Activated T-helper 1 cell treated with anti-CD3 and anti-CD28 coated beads, Interleukin-12 subunit alpha, Interleukin-12 subunit beta, Interleukin-2, Interleukin-4 antibody, amounts not matched to agents 30 ng/mL and 10 ng/mL and 1 ng/mL, durations not matched to agents 14 hours and 24 hours and 36 hours (primary cell): ENCODE results near the gene DTX3. TPM values are rescaled to one million over a fixed set of nuclear protein-coding genes. Genes with fewer than 3 reads are reported as not detected.

Experiments used
- DNase-seq: peaks from one replicate; pipeline ENCODE4 v3.0.0; 2021; ENCODE audit warnings: low spot score
- H3K27ac Mint-ChIP-seq: one replicate; pipeline ENCODE4 v1.8.0; 2021; ENCODE audit warnings: mild to moderate bottlenecking, mixed read lengths
- H3K27me3 Mint-ChIP-seq: one replicate; pipeline ENCODE4 v1.8.0; 2022; ENCODE audit warnings: mild to moderate bottlenecking, moderate library complexity, mixed read lengths; ENCODE audit not compliant: insufficient read depth
- H3K36me3 Mint-ChIP-seq: one replicate; pipeline ENCODE4 v1.8.0; 2021; ENCODE audit warnings: low read depth, mixed read lengths
- H3K4me1 Mint-ChIP-seq: one replicate; pipeline ENCODE4 v1.8.0; 2021; ENCODE audit warnings: low read depth, mixed read lengths
- H3K4me3 Mint-ChIP-seq: one replicate; pipeline ENCODE4 v1.8.0; 2021; ENCODE audit warnings: mild to moderate bottlenecking, moderate library complexity, mixed read lengths
- H3K9me3 Mint-ChIP-seq: one replicate; pipeline ENCODE4 v1.8.0; 2021; ENCODE audit warnings: mixed read lengths
- intact Hi-C: fragments of 100-400 bp; cut with micrococcal nuclease; formaldehyde crosslinking; loops from one replicate; pipeline ENCODE4 v1.15.1; 2024
- total RNA-seq: library from RNA; stranded (reverse); gene quantifications from 2 replicates; pipeline ENCODE4 v1.2.3, GENCODE V29; 2022

Gene DTX3
- total RNA-seq, 1 donor from 2014 or later, result 18.5 TPM

- Mint-ChIP-seq H3K9me3 (no peaks in the 10 kb centered on the region), H3K27ac (no peak overlapping the region), H3K4me3 (peak overlapping the region; percentile 54), H3K27me3 (peaks cover 84% of the 10 kb centered on the region), H3K36me3 (no peaks in the 10 kb centered on the region), H3K4me1 (peaks cover 23% of the 10 kb centered on the region)
- intact Hi-C loops, result loop anchor here (2.0 to 10.0 kb wide), 3 partner anchors 29 to 375 kb away; partner anchors contain the start of gene PIP4K2C
- DNase-seq, result no peak
These were observed 15.0 kb downstream of the DTX3 start for GRCh38 chr12:57619434-57620244.

- peak overlapping the region; percentile 71 for H3K27ac Mint-ChIP-seq
- peak overlapping the region; percentile 80 for H3K4me3 Mint-ChIP-seq
- H3K9me3 Mint-ChIP-seq, result no peaks in the 10 kb centered on the region
- H3K27me3 Mint-ChIP-seq, result peaks cover 84% of the 10 kb centered on the region
- intact Hi-C loops, result loop anchor here (2.0 to 10.0 kb wide), 2 partner anchors 30 to 376 kb away; partner anchors contain the start of gene PIP4K2C
- peaks cover 23% of the 10 kb centered on the region for H3K4me1 Mint-ChIP-seq
- no peaks in the 10 kb centered on the region for H3K36me3 Mint-ChIP-seq
- DNase-seq, result no peak
These were observed 15.8 kb downstream of the DTX3 start for GRCh38 chr12:57620245-57620935.

GRCh38 chr12:57620936-57621496 is 16.4 kb downstream of the DTX3 start:
- Mint-ChIP-seq H3K27me3 (peaks cover 89% of the 10 kb centered on the region), H3K4me3 (peak overlapping the region; percentile 80), H3K36me3 (no peaks in the 10 kb centered on the region), H3K9me3 (no peaks in the 10 kb centered on the region), H3K4me1 (peaks cover 23% of the 10 kb centered on the region), H3K27ac (peak overlapping the region; percentile 71)
- no peak for DNase-seq
- intact Hi-C loops, result loop anchor here (1.0 to 10.0 kb wide), 6 partner anchors 8 to 376 kb away; partner anchors contain the start of genes ARHGEF25, GLI1 and PIP4K2C

GRCh38 chr12:57621497-57622292 is 17.1 kb downstream of the DTX3 start:
- no peaks in the 10 kb centered on the region for H3K36me3 Mint-ChIP-seq
- H3K4me1 Mint-ChIP-seq, result peaks cover 23% of the 10 kb centered on the region
- H3K9me3 Mint-ChIP-seq, result no peaks in the 10 kb centered on the region
- intact Hi-C loops, result loop anchor here (1.0 to 10.0 kb wide), 7 partner anchors 8 to 377 kb away; partner anchors contain the start of genes ARHGEF25, B4GALNT1, GLI1 and PIP4K2C
- H3K27me3 Mint-ChIP-seq, result peaks cover 91% of the 10 kb centered on the region
- H3K4me3 Mint-ChIP-seq, result peak overlapping the region; percentile 80
- no peak overlapping the region for H3K27ac Mint-ChIP-seq
- peak; percentile 48 for DNase-seq

GRCh38 chr12:57622293-57623245 is 17.9 kb downstream of the DTX3 start:
- DNase-seq, result no peak
- Mint-ChIP-seq H3K9me3 (no peaks in the 10 kb centered on the region), H3K27me3 (peaks cover 89% of the 10 kb centered on the region), H3K4me1 (peaks cover 23% of the 10 kb centered on the region), H3K4me3 (peak overlapping the region; percentile 19), H3K27ac (no peak overlapping the region), H3K36me3 (no peaks in the 10 kb centered on the region)
- intact Hi-C loops, result loop anchor here (1.0 to 10.0 kb wide), 2 partner anchors 11 to 378 kb away; partner anchors contain the start of gene B4GALNT1

- H3K27me3 Mint-ChIP-seq, result peaks cover 87% of the 10 kb centered on the region
- H3K4me3 Mint-ChIP-seq, result no peak overlapping the region
- intact Hi-C loops, result loop anchor here (10.0 kb wide), 1 partner anchor 379 kb away; no protein-coding TSS in a partner anchor
- peaks cover 23% of the 10 kb centered on the region for H3K4me1 Mint-ChIP-seq
- peaks cover 2% of the 10 kb centered on the region for H3K36me3 Mint-ChIP-seq
- no peak for DNase-seq
- H3K27ac Mint-ChIP-seq, result no peak overlapping the region
- no peaks in the 10 kb centered on the region for H3K9me3 Mint-ChIP-seq
These were observed 18.8 kb downstream of the DTX3 start for GRCh38 chr12:57623385-57623784.

- Mint-ChIP-seq H3K4me1 (peaks cover 22% of the 10 kb centered on the region), H3K36me3 (peaks cover 2% of the 10 kb centered on the region), H3K27me3 (peaks cover 87% of the 10 kb centered on the region), H3K27ac (no peak overlapping the region), H3K9me3 (no peaks in the 10 kb centered on the region), H3K4me3 (no peak overlapping the region)
- no peak for DNase-seq
- intact Hi-C loops, result loop anchor here (10.0 kb wide), 1 partner anchor 379 kb away; no protein-coding TSS in a partner anchor
These were observed 19.3 kb downstream of the DTX3 start for GRCh38 chr12:57623811-57624390.

- Mint-ChIP-seq H3K27ac (no peak overlapping the region), H3K4me3 (no peak overlapping the region), H3K4me1 (peaks cover 16% of the 10 kb centered on the region), H3K27me3 (peaks cover 87% of the 10 kb centered on the region), H3K36me3 (peaks cover 2% of the 10 kb centered on the region), H3K9me3 (no peaks in the 10 kb centered on the region)
- no peak for DNase-seq
- intact Hi-C loops, result loop anchor here (10.0 kb wide), 1 partner anchor 380 kb away; no protein-coding TSS in a partner anchor
These were observed 20.0 kb downstream of the DTX3 start for GRCh38 chr12:57624441-57625220.

GRCh38 chr12:57625261-57626032 is 20.8 kb downstream of the DTX3 start:
- Mint-ChIP-seq H3K27me3 (peaks cover 89% of the 10 kb centered on the region), H3K4me3 (no peak overlapping the region), H3K36me3 (peaks cover 2% of the 10 kb centered on the region), H3K4me1 (peaks cover 15% of the 10 kb centered on the region), H3K9me3 (no peaks in the 10 kb centered on the region), H3K27ac (no peak overlapping the region)
- intact Hi-C loops, result loop anchor here (10.0 kb wide), 1 partner anchor 381 kb away; no protein-coding TSS in a partner anchor
- DNase-seq, result no peak
